Measurements from ENCODE around the gene HNRNPR.
A peak's percentile ranks its signal among the peaks of the same experiment; 100 is the strongest.

Gene HNRNPR

DNA sequence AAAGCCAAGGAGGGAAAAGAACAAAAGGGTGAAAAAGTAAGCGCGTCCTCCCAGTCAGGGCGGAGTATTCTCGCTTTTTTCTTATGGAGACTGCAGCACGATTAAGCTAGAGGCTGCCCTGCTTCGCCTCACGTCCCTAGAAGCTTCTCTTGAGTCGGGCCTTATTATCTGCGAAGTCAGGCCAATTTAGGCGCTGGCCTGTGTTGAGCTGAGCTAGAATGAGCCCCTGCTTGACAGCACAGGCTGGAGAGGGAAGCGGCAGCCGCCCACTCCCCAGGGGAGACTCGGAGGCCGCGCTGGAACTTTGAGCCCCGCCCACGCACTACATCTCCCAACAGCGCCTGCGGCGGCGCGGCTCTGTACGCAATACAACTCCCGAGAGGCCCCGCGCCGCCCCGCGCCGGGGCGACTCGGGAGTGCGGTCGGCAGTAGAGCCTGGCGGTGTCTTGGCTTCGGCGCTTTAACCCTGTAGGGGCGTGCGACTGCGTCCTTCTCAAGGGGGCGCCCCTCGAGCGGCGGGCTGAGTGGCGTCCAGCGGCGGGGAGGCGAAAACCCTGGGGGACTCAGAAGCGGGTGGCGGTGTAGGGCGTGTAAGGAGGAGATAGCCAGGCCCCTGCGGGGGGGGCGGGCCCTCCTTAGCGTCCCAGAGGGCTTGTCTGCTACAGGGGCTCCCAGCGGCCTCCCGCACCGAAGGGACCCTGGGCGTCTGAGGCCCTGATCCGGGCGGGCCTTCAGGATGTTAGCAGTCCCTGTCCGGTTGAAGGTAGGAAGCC is 24.7 kb upstream of the HNRNPR start:
- peak; percentile 92 for DNase-seq

- peak; percentile 98 for DNase-seq
Observed at GRCh38 chr1:23367791-23368561, 23.9 kb upstream of the HNRNPR start.

DNA sequence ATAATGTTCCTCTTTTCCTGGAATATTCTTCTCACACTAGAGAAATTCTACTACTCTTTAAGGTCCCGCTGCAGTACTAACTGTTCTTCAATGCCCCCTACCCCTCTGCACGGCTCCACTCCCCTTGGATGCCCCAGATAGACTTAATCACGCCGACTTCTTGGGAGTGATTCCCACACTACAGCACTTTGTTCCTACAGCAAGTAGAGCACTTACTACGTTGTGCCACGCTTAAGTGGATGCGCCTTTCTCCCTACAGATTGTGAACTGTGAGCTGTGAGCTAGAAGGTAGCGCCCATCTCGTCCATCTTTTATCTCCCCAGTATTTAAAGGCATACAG is 23.3 kb upstream of the HNRNPR start:
- DNase-seq = no peak

DNA sequence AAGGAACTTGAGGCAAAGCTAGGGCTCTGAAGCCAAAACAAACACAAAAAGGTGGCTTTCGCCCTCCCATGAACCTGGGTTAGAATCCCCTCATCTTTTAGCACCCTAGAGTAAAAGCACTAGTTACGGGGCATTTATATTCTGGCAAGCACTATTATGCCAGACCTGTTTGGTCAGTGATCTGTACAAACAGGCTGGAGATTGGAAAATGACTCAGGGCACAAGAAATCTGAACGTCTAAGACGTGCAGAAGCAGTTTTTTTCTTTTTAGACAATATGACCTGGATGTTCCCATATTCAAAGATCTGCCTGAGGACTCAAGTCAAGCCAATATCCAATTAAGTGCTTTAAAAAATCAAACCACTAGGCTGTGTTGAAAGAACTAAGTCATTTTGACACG is 22.5 kb upstream of the HNRNPR start:
- DNase-seq = no peak

DNA sequence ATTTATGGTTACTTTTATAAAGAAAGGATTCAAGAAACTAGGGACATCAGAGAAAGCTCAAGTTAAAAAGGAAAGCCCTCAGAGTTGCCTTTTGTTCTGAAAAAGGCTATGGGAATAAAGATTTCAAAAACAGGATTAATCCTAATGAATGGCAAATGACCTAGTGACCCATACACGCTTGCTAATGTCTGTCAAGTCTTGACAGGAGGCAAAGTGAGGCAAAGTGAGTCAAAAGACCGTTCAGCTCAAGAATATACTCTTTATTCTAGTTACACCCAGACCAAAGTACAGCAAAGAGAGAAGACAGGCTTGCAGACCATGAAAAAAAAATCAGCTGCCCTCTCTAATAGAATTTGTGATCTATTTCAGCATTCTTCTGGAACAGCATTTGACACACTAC is 22.1 kb upstream of the HNRNPR start:
- no peak for DNase-seq

- no peak for DNase-seq
Observed at GRCh38 chr1:23362218-23362713, 18.2 kb upstream of the HNRNPR start.

DNA sequence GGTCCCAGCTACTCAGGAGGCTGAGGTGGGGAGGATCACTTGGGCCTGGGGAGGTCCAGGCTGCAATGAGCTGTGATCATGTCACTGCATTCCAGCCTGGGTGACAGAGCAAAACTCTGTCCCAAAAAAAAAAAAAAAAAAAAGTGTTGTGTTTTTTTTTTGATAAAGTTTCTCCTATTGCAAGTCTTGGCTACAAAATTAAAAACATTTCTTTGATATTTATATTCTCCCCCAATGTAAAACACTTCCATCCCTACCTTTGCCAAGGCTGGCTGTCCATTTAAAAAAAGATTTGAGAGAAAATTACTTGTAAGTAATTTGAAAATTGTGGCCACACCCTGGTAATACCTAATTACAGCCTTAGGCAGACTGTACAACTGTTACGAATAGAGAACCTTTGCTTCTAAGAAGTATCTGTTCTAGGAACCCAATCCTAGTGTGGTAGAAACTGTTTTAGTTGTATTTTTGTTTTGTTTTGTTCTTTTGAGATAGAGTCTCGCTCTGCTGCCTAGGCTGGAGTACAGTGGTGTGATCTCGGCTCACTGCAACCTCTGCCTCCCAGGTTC is 14.3 kb upstream of the HNRNPR start:
- no peak for DNase-seq

- no peak for DNase-seq
Observed at GRCh38 chr1:23357138-23357908, 13.2 kb upstream of the HNRNPR start.

DNA sequence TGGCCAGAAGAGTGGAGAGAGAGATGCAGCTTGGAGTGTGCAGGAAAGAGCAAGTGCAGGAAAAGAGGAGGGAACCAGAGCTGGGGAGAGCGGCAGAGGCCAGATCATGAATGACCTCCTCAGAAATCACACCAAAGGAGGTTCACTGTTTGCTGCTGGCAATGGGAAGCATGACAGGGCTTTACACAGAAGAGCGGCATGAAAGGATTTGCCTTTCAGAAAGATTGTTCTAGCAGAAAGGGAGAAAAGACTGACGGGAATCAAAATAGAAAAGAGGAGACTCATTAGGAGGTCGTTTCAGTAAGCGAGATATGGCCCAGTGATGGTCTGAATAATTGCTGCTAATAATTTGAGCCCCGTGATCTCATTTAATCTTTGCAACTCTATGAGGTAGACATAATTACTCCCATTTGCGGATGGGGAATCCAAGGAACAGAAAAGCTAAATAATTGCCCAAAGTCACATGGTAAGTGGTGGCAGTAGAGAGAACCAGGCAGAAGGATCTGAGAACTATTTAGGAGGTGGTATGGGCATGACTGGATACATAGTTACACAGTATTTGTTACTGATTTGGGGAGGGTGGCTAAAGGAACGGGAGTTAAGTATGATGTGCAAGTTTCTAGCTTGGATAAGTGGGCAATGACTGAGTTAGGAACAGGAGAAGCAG is 12.5 kb upstream of the HNRNPR start:
- DNase-seq = no peak

GRCh38 chr1:23354245-23354644 is 10.2 kb upstream of the HNRNPR start:
- DNase-seq = no peak

DNA sequence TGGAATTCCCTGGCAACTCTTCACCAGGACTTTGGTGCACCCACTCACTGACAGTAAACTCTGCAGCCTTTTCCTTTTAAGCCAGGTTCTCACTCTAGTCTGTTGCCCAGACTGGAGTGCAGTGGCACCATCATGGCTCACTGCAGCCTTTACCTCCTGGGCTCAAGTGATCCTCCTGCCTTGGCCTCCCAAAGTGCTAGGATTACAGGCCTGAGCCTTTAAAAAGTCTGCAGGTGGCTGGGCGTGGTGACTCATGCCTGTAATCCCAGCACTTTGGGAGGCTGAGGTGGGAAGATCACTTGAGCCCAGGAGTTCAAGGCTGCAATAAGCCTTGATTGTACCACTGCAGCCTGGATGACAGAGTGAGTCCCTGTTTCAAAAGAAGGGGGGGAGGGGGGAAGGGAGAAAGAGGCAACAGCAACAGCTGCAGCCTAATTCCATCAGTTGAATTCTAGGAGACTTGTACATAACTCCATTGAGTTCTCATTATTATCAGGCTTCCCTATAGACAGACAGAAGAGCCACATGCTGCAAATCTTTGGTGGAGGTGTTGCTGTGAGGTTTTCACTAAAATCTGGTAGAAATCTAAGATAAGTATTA is 8.1 kb upstream of the HNRNPR start:
- no peak for DNase-seq

DNA sequence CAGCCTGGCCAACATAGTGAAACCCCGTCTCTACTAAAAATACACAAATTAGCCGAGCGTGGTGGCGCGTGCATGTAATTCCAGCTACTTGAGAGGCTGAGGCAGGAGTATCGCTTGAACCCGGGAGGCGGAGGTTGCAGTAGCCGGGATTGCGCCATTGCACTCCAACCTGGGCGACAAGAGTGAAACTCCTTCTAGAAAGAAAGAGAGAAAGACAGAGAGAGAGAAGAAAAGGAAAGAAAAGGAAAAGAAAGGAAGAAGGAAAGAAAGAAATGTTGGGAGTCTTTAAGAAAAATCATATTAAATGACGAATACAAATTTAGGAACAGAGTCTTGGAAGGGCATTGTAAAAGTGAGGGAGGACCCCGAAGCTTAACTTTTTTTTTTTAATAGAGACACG is 1.8 kb upstream of the HNRNPR start:
- DNase-seq = no peak

GRCh38 chr1:23344987-23345472 is 946 bp upstream of the HNRNPR start:
- DNase-seq = no peak

GRCh38 chr1:23343221-23344110 is 618 bp downstream of the HNRNPR start:
- DNase-seq = peak; percentile 72

- DNase-seq = no peak
Observed at GRCh38 chr1:23341931-23342692, 2.0 kb downstream of the HNRNPR start.

GRCh38 chr1:23339632-23340031 is 4.5 kb downstream of the HNRNPR start:
- DNase-seq = no peak

DNA sequence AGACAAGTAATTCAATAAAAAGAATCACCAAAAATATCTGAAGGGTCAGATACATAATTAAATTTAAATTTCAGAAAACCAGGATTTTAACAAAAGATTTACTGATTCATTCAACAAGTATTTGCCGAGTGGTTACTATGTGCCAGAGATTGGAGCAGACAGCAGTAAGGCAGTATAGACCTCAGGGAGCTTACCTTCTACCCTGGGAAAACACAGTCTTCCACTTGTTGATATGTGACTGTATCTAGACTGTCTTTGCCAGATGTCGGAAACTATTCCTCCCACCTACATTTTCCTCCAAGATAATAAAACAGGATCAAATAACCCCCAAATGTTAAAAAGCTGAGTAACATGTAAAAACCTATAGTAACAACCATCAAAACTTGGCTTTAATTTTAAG is 6.2 kb downstream of the HNRNPR start:
- DNase-seq = no peak

GRCh38 chr1:23331713-23332112 is 12.4 kb downstream of the HNRNPR start:
- no peak for DNase-seq

- DNase-seq = no peak
Observed at GRCh38 chr1:23330846-23331245, 13.2 kb downstream of the HNRNPR start.

- no peak for DNase-seq
Observed at GRCh38 chr1:23325393-23325792, 18.7 kb downstream of the HNRNPR start.
